ENCODE data around the gene CCDC97.

CCDC97 gene

DNA sequence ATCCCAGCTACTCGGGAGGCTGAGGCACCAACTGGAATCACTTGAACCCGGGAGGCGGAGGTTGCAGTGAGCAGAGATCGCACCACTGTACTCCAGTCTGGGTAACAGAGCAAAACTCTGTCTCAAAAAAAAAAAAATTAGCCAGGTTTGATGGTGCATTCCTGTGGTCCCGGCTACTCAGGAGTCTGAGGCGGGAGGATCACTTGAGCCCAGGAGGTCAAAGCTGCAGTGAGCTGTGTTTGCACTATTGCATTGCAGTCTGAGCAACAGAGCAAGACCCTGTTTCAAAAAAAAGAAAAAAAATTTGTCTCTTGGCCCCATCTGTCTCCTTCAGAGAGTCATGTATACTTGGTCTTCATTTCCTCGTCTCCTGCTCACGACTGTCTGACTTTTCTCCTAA lies 1.6 kb downstream of the CCDC97 start:
- Histone ChIP-seq H3K9ac (ENCODE audit: low read length) (no peak overlapping the region), H3K9me3 (ENCODE audit: control insufficient read depth, low read depth, low read length) (no peaks in the 10 kb centered on the region), H3K36me3 (ENCODE audit: control insufficient read depth, low read depth, low read length) (peaks cover 18% of the 10 kb centered on the region), H3K27ac (ENCODE audit: low read length) (no peak overlapping the region), H3K27me3 (ENCODE audit: control insufficient read depth, insufficient read depth, low read length) (no peaks in the 10 kb centered on the region), H3K4me1 (ENCODE audit: control insufficient read depth, low read depth, low read length) (peaks cover 5% of the 10 kb centered on the region), H3K4me3 (ENCODE audit: low read length) (no peak overlapping the region)

DNA sequence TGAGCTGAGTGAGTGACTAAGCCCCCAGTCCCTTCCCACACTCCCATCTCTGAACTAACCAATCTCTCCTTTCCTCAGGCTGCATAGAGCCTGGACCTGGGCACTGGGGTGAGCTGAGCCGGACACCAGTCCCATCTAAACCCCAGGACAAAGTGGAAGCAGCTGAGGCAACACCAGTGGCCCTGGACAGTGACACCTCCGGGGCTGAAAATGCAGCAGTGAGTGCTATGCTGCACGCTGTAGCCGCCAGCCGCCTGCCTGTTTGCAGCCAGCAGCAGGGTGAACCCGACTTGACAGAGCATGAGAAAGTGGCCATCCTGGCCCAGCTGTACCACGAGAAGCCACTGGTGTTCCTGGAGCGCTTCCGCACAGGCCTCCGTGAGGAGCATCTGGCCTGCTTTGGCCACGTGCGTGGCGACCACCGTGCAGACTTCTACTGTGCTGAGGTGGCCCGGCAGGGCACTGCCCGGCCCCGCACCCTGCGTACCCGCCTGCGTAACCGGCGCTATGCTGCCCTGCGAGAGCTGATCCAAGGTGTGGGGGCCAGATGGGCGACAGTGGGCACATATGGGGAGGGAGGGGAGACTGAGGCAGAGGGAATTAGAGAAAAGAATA lies 6.4 kb downstream of the CCDC97 start:
- Histone ChIP-seq H3K9me3 (ENCODE audit: control insufficient read depth, low read depth, low read length) (no peaks in the 10 kb centered on the region), H3K36me3 (ENCODE audit: control insufficient read depth, low read depth, low read length) (peaks cover 24% of the 10 kb centered on the region), H3K27me3 (ENCODE audit: control insufficient read depth, insufficient read depth, low read length) (no peaks in the 10 kb centered on the region), H3K4me1 (ENCODE audit: control insufficient read depth, low read depth, low read length) (no peaks in the 10 kb centered on the region), H3K4me3 (ENCODE audit: low read length) (no peak overlapping the region), H3K27ac (ENCODE audit: low read length) (no peak overlapping the region), H3K9ac (ENCODE audit: low read length) (no peak overlapping the region)

DNA sequence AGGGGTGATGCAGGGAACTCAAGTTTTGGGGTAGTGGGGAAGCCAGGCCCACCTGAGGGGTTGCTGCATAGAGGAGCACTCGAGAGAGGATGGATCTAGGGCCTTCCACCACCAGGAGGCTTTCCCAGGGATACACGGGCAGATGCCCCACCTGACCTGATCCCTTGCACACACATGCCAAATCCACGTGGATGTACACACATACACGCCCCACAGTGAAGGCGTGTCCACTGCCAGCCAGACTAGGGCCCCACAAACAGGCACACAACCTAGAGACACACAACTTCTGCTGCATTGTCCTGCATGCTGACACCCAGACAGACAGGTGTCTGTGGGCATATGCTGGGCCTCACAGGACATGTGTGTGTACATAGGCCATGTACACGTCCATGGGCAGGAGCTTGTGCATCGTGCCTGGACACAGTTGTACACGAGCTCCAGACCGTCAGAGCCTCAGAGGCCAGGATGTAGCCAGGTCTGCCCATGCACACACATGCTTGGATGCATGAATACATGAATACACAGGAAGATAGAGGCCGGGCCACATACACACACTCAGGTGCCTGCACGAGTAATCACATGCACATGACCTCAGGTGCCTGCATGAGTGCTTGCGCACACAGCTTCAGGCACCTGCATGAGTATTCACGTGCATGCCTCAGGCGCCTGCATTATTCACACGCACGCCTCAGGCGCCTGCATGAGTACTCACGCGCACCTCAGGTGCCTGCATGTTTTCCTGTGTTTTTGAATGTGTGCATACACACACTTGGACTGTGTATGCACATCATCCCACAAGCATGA lies 8.9 kb downstream of the CCDC97 start:
- no peaks in the 10 kb centered on the region for H3K9me3 ChIP-seq (ENCODE audit: control insufficient read depth, low read depth, low read length)
- peaks cover 21% of the 10 kb centered on the region for H3K36me3 ChIP-seq (ENCODE audit: control insufficient read depth, low read depth, low read length)
- H3K4me1 ChIP-seq (ENCODE audit: control insufficient read depth, low read depth, low read length), result peaks cover 11% of the 10 kb centered on the region
- H3K27me3 ChIP-seq (ENCODE audit: control insufficient read depth, insufficient read depth, low read length), result no peaks in the 10 kb centered on the region
- no peak overlapping the region for H3K9ac ChIP-seq (ENCODE audit: low read length)
- H3K4me3 ChIP-seq (ENCODE audit: low read length), result no peak overlapping the region
- no peak overlapping the region for H3K27ac ChIP-seq (ENCODE audit: low read length)

DNA sequence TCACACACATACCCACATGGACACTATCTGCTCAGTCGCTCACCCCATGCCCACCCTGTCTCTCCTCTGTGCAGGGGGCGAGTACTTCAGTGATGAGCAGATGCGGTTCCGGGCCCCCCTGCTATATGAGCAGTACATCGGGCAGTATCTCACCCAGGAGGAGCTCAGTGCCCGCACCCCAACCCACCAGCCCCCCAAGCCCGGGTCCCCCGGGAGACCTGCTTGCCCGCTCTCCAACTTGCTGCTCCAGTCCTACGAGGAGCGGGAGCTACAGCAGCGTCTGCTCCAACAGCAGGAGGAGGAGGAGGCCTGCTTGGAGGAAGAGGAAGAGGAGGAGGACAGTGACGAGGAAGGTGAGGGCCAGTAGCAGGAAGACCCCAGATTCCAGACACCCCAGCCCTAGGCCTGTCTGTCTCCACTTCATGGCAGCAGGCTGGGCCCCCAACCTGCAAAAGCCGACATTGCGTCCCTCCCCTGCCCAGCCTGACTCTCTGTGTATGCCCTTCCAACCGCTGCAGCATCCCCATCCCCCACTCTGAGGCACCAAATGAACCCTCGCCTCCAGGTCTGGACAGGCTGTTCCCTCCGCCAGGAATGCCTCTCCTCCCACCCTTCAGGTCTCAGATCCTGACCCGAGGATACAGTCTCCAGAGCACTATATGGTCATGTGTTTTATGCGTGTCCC lies 9.7 kb downstream of the CCDC97 start:
- Histone ChIP-seq H3K27ac (ENCODE audit: low read length) (no peak overlapping the region), H3K36me3 (ENCODE audit: control insufficient read depth, low read depth, low read length) (peaks cover 21% of the 10 kb centered on the region), H3K9ac (ENCODE audit: low read length) (no peak overlapping the region), H3K27me3 (ENCODE audit: control insufficient read depth, insufficient read depth, low read length) (no peaks in the 10 kb centered on the region), H3K4me3 (ENCODE audit: low read length) (no peak overlapping the region), H3K9me3 (ENCODE audit: control insufficient read depth, low read depth, low read length) (no peaks in the 10 kb centered on the region), H3K4me1 (ENCODE audit: control insufficient read depth, low read depth, low read length) (peaks cover 19% of the 10 kb centered on the region)

DNA sequence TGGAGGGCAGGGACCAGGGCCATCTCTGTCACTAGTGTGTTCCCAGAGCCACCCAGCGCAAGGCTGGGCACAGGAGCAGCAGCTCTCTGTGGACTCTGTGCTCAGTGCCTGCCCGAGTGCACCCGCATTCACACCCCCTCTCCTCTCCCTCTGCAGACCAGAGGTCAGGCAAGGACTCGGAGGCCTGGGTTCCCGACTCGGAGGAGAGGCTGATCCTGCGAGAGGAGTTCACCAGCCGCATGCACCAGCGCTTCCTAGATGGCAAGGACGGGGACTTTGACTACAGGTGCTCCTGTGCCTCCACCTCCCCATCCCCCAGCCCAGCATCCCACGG lies 10.2 kb downstream of the CCDC97 start:
- H3K9ac ChIP-seq (ENCODE audit: low read length), result no peak overlapping the region
- H3K27me3 ChIP-seq (ENCODE audit: control insufficient read depth, insufficient read depth, low read length), result no peaks in the 10 kb centered on the region
- H3K4me1 ChIP-seq (ENCODE audit: control insufficient read depth, low read depth, low read length), result peaks cover 21% of the 10 kb centered on the region
- H3K9me3 ChIP-seq (ENCODE audit: control insufficient read depth, low read depth, low read length), result no peaks in the 10 kb centered on the region
- H3K27ac ChIP-seq (ENCODE audit: low read length), result no peak overlapping the region
- H3K36me3 ChIP-seq (ENCODE audit: control insufficient read depth, low read depth, low read length), result peaks cover 21% of the 10 kb centered on the region
- H3K4me3 ChIP-seq (ENCODE audit: low read length), result no peak overlapping the region

DNA sequence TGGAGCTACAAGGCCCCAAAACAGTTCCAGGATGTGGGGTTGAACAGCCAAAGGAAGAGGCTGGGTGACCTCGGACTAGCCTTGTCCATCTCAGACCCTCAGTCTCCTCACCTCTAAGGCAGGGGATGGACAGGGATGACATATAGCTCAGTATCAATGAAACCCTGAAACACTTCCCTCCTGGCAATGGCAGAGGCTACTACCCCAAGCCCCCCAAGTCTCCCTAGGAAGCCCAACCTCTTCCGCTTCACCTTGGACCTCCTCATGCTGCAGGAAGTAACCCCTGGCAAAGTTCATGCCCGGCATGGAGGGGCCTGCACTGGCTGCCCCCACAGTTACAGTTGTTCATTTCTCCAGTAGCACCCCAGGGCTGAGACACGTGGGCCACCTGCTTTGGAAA lies 10.6 kb downstream of the CCDC97 start:
- no peak overlapping the region for H3K4me3 ChIP-seq (ENCODE audit: low read length)
- H3K27ac ChIP-seq (ENCODE audit: low read length), result no peak overlapping the region
- H3K36me3 ChIP-seq (ENCODE audit: control insufficient read depth, low read depth, low read length), result peaks cover 21% of the 10 kb centered on the region
- H3K27me3 ChIP-seq (ENCODE audit: control insufficient read depth, insufficient read depth, low read length), result no peaks in the 10 kb centered on the region
- no peak overlapping the region for H3K9ac ChIP-seq (ENCODE audit: low read length)
- H3K9me3 ChIP-seq (ENCODE audit: control insufficient read depth, low read depth, low read length), result no peaks in the 10 kb centered on the region
- H3K4me1 ChIP-seq (ENCODE audit: control insufficient read depth, low read depth, low read length), result peaks cover 21% of the 10 kb centered on the region

DNA sequence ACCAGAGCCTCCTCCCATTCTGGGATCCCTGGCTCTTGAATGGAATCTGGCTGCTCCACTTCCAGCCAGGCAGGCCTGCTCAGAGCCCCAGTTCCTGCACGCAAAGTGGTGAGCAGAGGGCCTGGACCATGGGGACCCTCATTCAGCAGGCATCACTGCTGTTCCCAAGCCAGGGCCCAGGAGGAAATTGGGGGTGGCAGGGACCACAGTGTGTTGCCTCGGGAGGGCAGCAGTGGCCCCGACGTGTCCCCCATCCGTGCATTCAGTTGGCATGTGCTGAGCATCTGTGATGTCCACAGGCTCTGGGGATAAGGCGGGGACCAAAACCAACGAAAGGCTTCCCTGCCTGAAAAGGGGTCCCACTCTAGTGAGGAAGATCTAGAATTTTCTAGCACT lies 11.2 kb downstream of the CCDC97 start:
- Histone ChIP-seq H3K27ac (ENCODE audit: low read length) (no peak overlapping the region), H3K9me3 (ENCODE audit: control insufficient read depth, low read depth, low read length) (no peaks in the 10 kb centered on the region), H3K4me3 (ENCODE audit: low read length) (no peak overlapping the region), H3K27me3 (ENCODE audit: control insufficient read depth, insufficient read depth, low read length) (peaks cover 2% of the 10 kb centered on the region), H3K4me1 (ENCODE audit: control insufficient read depth, low read depth, low read length) (peaks cover 24% of the 10 kb centered on the region), H3K36me3 (ENCODE audit: control insufficient read depth, low read depth, low read length) (peaks cover 20% of the 10 kb centered on the region), H3K9ac (ENCODE audit: low read length) (no peak overlapping the region)

DNA sequence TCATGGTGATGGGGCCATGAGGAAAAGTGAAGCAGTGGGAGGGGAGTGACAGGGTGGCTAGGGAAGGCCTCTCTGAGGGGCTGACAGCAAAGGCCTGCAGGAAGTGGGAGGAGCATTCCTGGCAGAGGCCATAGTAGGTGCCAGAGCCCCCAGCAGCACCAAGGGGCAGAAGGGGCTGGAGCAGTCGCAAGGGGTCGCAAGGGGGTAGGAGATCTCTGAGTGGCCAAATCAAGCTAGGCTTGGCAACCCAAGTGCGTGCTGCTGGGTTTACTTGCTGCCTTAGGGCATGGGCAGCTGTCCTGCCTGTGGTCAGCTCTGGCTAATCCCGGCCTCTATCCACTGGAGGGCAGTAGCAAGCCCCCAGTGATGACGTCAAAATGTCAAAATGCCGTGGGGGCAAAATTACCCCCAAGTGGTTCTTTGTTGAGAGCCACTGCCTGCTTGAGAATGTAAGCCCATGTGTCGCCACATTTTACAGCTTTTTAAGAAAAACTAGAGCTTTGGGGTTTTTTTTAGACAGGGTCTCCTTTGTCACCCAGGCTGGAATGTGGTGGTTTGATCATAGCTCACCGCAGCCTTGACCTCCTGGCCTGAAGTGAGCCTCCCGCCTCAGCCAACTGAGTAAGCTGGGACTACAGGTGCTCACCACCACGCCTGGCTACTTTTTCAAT lies 11.8 kb downstream of the CCDC97 start:
- Histone ChIP-seq H3K27me3 (ENCODE audit: control insufficient read depth, insufficient read depth, low read length) (peaks cover 4% of the 10 kb centered on the region), H3K9ac (ENCODE audit: low read length) (no peak overlapping the region), H3K4me1 (ENCODE audit: control insufficient read depth, low read depth, low read length) (peaks cover 25% of the 10 kb centered on the region), H3K9me3 (ENCODE audit: control insufficient read depth, low read depth, low read length) (no peaks in the 10 kb centered on the region), H3K36me3 (ENCODE audit: control insufficient read depth, low read depth, low read length) (peaks cover 15% of the 10 kb centered on the region), H3K27ac (ENCODE audit: low read length) (no peak overlapping the region), H3K4me3 (ENCODE audit: low read length) (no peak overlapping the region)

DNA sequence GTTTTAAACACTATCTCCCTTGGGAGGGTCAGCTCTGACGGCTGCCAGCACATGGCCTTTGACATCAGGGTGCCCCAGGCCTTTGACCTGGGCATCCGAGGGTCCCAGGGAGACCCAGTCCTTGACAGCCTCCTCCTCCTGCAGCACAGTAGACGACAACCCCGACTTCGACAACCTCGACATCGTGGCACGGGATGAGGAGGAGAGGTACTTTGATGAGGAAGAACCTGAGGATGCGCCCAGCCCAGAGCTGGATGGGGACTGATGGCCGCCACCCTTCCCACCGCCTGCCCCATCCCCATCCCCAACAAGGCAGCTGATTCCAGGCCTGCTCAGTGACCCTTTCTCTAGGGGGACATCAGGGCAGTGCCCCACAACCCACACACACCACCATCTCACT lies 12.5 kb downstream of the CCDC97 start:
- peaks cover 4% of the 10 kb centered on the region for H3K27me3 ChIP-seq (ENCODE audit: control insufficient read depth, insufficient read depth, low read length)
- H3K4me1 ChIP-seq (ENCODE audit: control insufficient read depth, low read depth, low read length), result peaks cover 31% of the 10 kb centered on the region
- H3K27ac ChIP-seq (ENCODE audit: low read length), result no peak overlapping the region
- no peak overlapping the region for H3K9ac ChIP-seq (ENCODE audit: low read length)
- no peaks in the 10 kb centered on the region for H3K9me3 ChIP-seq (ENCODE audit: control insufficient read depth, low read depth, low read length)
- H3K36me3 ChIP-seq (ENCODE audit: control insufficient read depth, low read depth, low read length), result peaks cover 9% of the 10 kb centered on the region
- H3K4me3 ChIP-seq (ENCODE audit: low read length), result no peak overlapping the region

DNA sequence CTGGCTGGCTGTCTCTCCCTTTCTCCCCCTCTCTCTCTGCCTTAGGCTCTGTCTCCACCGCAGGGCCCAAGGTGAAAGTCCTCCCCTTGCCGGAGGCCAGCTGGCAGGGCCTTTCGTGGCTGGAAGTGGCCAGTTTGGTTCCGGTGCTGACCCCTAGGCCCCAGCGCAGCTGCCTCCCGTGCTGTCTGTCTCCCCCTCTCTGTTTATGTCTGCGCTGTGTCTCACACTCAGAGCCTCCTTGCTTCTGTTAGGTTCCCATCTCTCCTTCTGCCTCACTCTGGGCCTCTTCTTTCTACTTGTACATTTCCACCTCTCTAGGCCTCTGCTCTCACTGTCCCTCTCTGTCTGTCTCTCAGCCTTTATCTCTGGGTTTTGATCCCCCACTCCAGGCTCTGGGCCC lies 13.1 kb downstream of the CCDC97 start:
- Histone ChIP-seq H3K9ac (ENCODE audit: low read length) (no peak overlapping the region), H3K4me1 (ENCODE audit: control insufficient read depth, low read depth, low read length) (peaks cover 31% of the 10 kb centered on the region)

DNA sequence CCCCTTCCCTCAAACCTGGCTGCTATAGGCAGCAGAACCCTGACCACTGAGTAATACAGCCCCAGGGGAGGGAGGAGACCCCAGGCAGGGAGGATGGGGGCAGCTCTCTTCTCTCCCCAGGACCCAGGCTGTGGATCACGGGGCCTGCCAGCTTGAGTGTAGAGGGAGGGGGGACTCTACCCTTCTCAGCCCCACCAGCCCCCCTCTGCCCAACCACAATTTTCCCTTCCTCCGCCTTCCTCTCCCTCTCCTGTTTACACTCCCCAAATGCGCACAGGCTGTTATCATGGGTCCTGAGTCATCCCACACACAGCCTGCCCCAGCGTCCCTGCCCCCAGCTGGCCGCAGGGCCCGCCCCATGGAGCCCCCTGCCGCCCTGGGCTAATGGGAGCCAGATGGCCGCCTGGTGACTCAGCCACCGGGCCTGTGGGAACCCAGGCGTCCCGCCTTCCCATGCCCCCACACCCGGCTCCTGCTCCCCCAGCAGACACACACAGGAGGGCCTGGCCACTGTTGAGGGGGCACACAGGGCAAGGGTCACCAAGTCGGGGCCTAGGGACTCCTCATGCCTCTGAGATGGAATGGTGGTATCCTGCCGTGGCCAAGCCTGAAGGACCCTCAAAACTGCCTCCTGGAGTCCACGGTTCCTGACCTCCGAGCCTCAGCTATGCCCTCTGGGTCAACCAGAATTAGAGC lies 13.6 kb downstream of the CCDC97 start:
- peaks cover 31% of the 10 kb centered on the region for H3K4me1 ChIP-seq (ENCODE audit: control insufficient read depth, low read depth, low read length)
- H3K36me3 ChIP-seq (ENCODE audit: control insufficient read depth, low read depth, low read length), result peaks cover 6% of the 10 kb centered on the region
- H3K9me3 ChIP-seq (ENCODE audit: control insufficient read depth, low read depth, low read length), result no peaks in the 10 kb centered on the region
- no peak overlapping the region for H3K4me3 ChIP-seq (ENCODE audit: low read length)
- no peak overlapping the region for H3K9ac ChIP-seq (ENCODE audit: low read length)
- H3K27ac ChIP-seq (ENCODE audit: low read length), result no peak overlapping the region
- H3K27me3 ChIP-seq (ENCODE audit: control insufficient read depth, insufficient read depth, low read length), result peaks cover 4% of the 10 kb centered on the region

More for the DNA sequence above, 13.1 kb downstream of the CCDC97 start:
- no peak overlapping the region for H3K4me3 ChIP-seq (ENCODE audit: low read length)
- no peaks in the 10 kb centered on the region for H3K9me3 ChIP-seq (ENCODE audit: control insufficient read depth, low read depth, low read length)
- peaks cover 9% of the 10 kb centered on the region for H3K36me3 ChIP-seq (ENCODE audit: control insufficient read depth, low read depth, low read length)
- H3K27ac ChIP-seq (ENCODE audit: low read length), result no peak overlapping the region
- peaks cover 4% of the 10 kb centered on the region for H3K27me3 ChIP-seq (ENCODE audit: control insufficient read depth, insufficient read depth, low read length)

Measured in iPS-18a (cell line).